HCT116 (cell line): ENCODE results near the gene IFT88. TPM values are rescaled to one million over a fixed set of nuclear protein-coding genes. Genes with fewer than 3 reads are reported as not detected.

Experiments
- ATAC-seq: fragments of 200-7000 bp; cut with Tn5 transposase; 2 replicates; pipeline ENCODE4 v1.9.1; 2020; ENCODE audit warnings: mild to moderate bottlenecking, moderate library complexity
- BruUV-seq: library from RNA; stranded (reverse); fragments of 400-500 nt; replicated peaks from 2 replicates; lab custom pipeline; 2021; lab: Mats Ljungman, UMichigan
- CTCF ChIA-PET: fragments of 300-600 bp; sonication (Branson Sonifier 250); formaldehyde crosslinking; loops from one replicate; lab custom pipeline; 2021; ENCODE audit warnings: antibody characterized with exemption; lab: Charles Lee
- POLR2A ChIA-PET: fragments of 300-600, 350-600 bp; sonication (Branson Sonifier 250); formaldehyde crosslinking; loops from one replicate; lab custom pipeline; 2021; ENCODE audit warnings: antibody characterized with exemption; lab: Charles Lee
- RAD21 ChIA-PET, 2 experiments: fragments of 300-600 bp; sonication (Branson Sonifier 250); formaldehyde crosslinking; loops; one replicate each; lab custom pipeline; 2023; ENCODE audit warnings: low total read pairs in 2 of 2; ENCODE audit not compliant: uncharacterized antibody in 2 of 2, unreplicated experiment in 2 of 2, low non-redundant PET in 1 of 2; lab: Charles Lee
- DNase-seq: peaks from one replicate; pipeline ENCODE4 v3.0.0-alpha.2; 2010; ENCODE audit warnings: low read depth, low spot score
- H2AFZ ChIP-seq: fragments of 200-600 bp; shearing (Covaris generic), sonication (generic); 2 replicates; pipeline ENCODE4 v1.6.1; 2017; ENCODE audit warnings: low read depth, mixed run types, mixed read lengths, antibody characterized with exemption, low read length; ENCODE audit not compliant: poor library complexity, severe bottlenecking
- H3K27ac ChIP-seq: 2 replicates; pipeline ENCODE4 v1.5.1; 2012; ENCODE audit warnings: low read depth, low read length
- H3K27me3 ChIP-seq: fragments of 200-600 bp; sonication (generic); 2 replicates; pipeline ENCODE4 v1.6.1; 2016; ENCODE audit warnings: mixed run types, low read length, mixed read lengths; ENCODE audit not compliant: insufficient read depth
- H3K36me3 ChIP-seq, 2 experiments: fragments of 200-500 bp in 1 of 2; fragments of 200-600 bp in 1 of 2; sonication (Bioruptor generic) in 1 of 2; sonication (generic) in 1 of 2; 2 replicates each; pipeline versions ENCODE4 v1.5.1 to v1.6.1; 2014 to 2016; ENCODE audit warnings: low read length in 2 of 2, inconsistent platforms in 1 of 2, mixed read lengths in 1 of 2, mixed run types in 1 of 2; ENCODE audit not compliant: insufficient read depth in 2 of 2, control insufficient read depth in 1 of 2
- H3K4me1 ChIP-seq, 2 experiments: fragments of 200-600 bp in 1 of 2; sonication (generic) in 1 of 2; 2 replicates each; pipeline versions ENCODE4 v1.5.1 to v1.6.1; 2012 to 2017; ENCODE audit warnings: low read length in 2 of 2, inconsistent platforms in 1 of 2, mild to moderate bottlenecking in 1 of 2, mixed read lengths in 1 of 2, mixed run types in 1 of 2, moderate library complexity in 1 of 2; ENCODE audit not compliant: insufficient read depth in 2 of 2, control insufficient read depth in 1 of 2
- H3K4me2 ChIP-seq: fragments of 200-600 bp; sonication (generic); 2 replicates; pipeline ENCODE4 v1.6.1; 2017; ENCODE audit warnings: mixed run types, low read length, mixed read lengths
- H3K4me3 ChIP-seq, 2 experiments: fragments of 200-600 bp in 1 of 2; sonication (generic) in 1 of 2; replicated peaks in 1 of 2; 2 replicates each; pipeline ENCODE4 v1.5.1; 2011 to 2016; ENCODE audit warnings: low read length in 2 of 2, control low read depth in 1 of 2, low read depth in 1 of 2, mild to moderate bottlenecking in 1 of 2, mixed read lengths in 1 of 2, mixed run types in 1 of 2
- H3K79me2 ChIP-seq: fragments of 200-600 bp; sonication (generic); 2 replicates; pipeline ENCODE4 v1.6.1; 2017; ENCODE audit warnings: mild to moderate bottlenecking, mixed run types, low read length, moderate library complexity, mixed read lengths; ENCODE audit not compliant: insufficient read depth
- H3K9ac ChIP-seq: fragments of 200-600 bp; sonication (generic); 2 replicates; pipeline ENCODE4 v1.6.1; 2016; ENCODE audit warnings: low read length, mixed read lengths
- H3K9me2 ChIP-seq: fragments of 200-600 bp; sonication (generic), shearing (Covaris generic); 2 replicates; pipeline ENCODE4 v1.6.1; 2017; ENCODE audit warnings: mixed run types, mild to moderate bottlenecking, moderate library complexity; ENCODE audit not compliant: insufficient read depth
- H3K9me3 ChIP-seq, 2 experiments: fragments of 200-500 bp in 1 of 2; fragments of 200-600 bp in 1 of 2; sonication (Bioruptor generic) in 1 of 2; sonication (generic) in 1 of 2; 2 replicates each; pipeline ENCODE4 v1.6.1; 2014 to 2017; ENCODE audit warnings: low read length in 2 of 2, mixed read lengths in 2 of 2, inconsistent platforms in 1 of 2, low read depth in 1 of 2, mild to moderate bottlenecking in 1 of 2, mixed run types in 1 of 2, moderate library complexity in 1 of 2; ENCODE audit not compliant: control insufficient read depth in 1 of 2, insufficient read depth in 1 of 2
- H4K20me1 ChIP-seq: fragments of 200-600 bp; sonication (generic), shearing (Covaris generic); 2 replicates; pipeline ENCODE4 v1.6.1; 2017; ENCODE audit warnings: mixed run types, mild to moderate bottlenecking, moderate library complexity; ENCODE audit not compliant: insufficient read depth
- ATF3 ChIP-seq: IDR thresholded peaks from 2 replicates; pipeline ENCODE4 v1.6.1; 2012
- CTCF ChIP-seq, 3 experiments: fragments of 200-600 bp in 1 of 3; sonication (generic) in 1 of 3; IDR thresholded peaks in 2 of 3; conservative IDR thresholded peaks in 1 of 3; 2 replicates each; pipeline ENCODE4 v1.5.1; 2012 to 2017; ENCODE audit warnings: low read depth in 2 of 3, low read length in 2 of 3, antibody characterized with exemption in 1 of 3, borderline replicate concordance in 1 of 3, control low read depth in 1 of 3, mild to moderate bottlenecking in 1 of 3, mixed read lengths in 1 of 3, mixed run types in 1 of 3, moderate library complexity in 1 of 3; ENCODE audit not compliant: insufficient read depth in 1 of 3
- EGR1 ChIP-seq: IDR thresholded peaks from 2 replicates; pipeline ENCODE4 v1.6.1; 2012; ENCODE audit warnings: low read depth
- ELF1 ChIP-seq: IDR thresholded peaks from 2 replicates; pipeline ENCODE4 v1.6.1; 2012; ENCODE audit warnings: low read depth, borderline replicate concordance
- FOSL1 ChIP-seq: IDR thresholded peaks from 2 replicates; pipeline ENCODE4 v1.6.1; 2012; ENCODE audit warnings: low read depth
- MAX ChIP-seq: IDR thresholded peaks from 2 replicates; pipeline ENCODE4 v1.6.1; 2012
- POLR2A ChIP-seq: IDR thresholded peaks from 2 replicates; pipeline ENCODE4 v1.7.0; 2011; ENCODE audit warnings: borderline replicate concordance; ENCODE audit not compliant: insufficient read depth, insufficient read length; ENCODE audit errors: extremely low read depth
- POLR2AphosphoS5 ChIP-seq: IDR thresholded peaks from 2 replicates; pipeline ENCODE4 v1.6.1; 2011; ENCODE audit warnings: mild to moderate bottlenecking, low read depth, low read length, moderate library complexity
- RAD21 ChIP-seq: IDR thresholded peaks from 2 replicates; pipeline ENCODE4 v1.6.1; 2012; ENCODE audit warnings: low read depth, mild to moderate bottlenecking
- SRF ChIP-seq: IDR thresholded peaks from 2 replicates; pipeline ENCODE4 v1.6.1; 2012; ENCODE audit warnings: low read depth
- TCF7L2 ChIP-seq: IDR thresholded peaks from 2 replicates; pipeline ENCODE4 v1.7.0; 2011; ENCODE audit warnings: borderline replicate concordance, inconsistent platforms; ENCODE audit not compliant: insufficient read depth, insufficient read length; ENCODE audit errors: extremely low read depth
- YY1 ChIP-seq: IDR thresholded peaks from 2 replicates; pipeline ENCODE4 v1.6.1; 2011; ENCODE audit warnings: low read length, low read depth, moderate library complexity, mild to moderate bottlenecking; ENCODE audit not compliant: insufficient replicate concordance; ENCODE audit errors: extremely low read depth
- intact Hi-C: fragments of 100-400 bp; cut with micrococcal nuclease; formaldehyde crosslinking; loops from 2 replicates; pipeline ENCODE4 v1.10.0; 2022
- total RNA-seq: library from RNA; stranded (reverse); gene quantifications from one replicate; pipeline ENCODE4 v1.2.1, GENCODE V29; 2021; ENCODE audit not compliant: unreplicated experiment

Gene IFT88
- total RNA-seq, 1 experiment from 2014 or later, result 13.1 TPM

GRCh38 chr13:20699715-20700114, 132.8 kb downstream of the IFT88 start (continued):
- TF ChIP-seq EGR1 (no peak), YY1 (no peak), FOSL1 (no peak)

GRCh38 chr13:20700288-20700687, 133.3 kb downstream of the IFT88 start:
- CTCF ChIA-PET, result no interaction called here
- no peak for TF ChIP-seq ELF1
- no peak for TF ChIP-seq MAX
- TF ChIP-seq TCF7L2, result no peak
- TF ChIP-seq CTCF (IDR thresholded peaks at IDR 0.05 in 2 of 3, conservative IDR thresholded peaks at IDR 0.05 in 1 of 3; ENCODE audit: borderline replicate concordance in 1 of 3, insufficient read depth in 1 of 3, low read depth in 2 of 3, low read length in 2 of 3), result no peak
- TF ChIP-seq POLR2AphosphoS5, result no peak
- no peak for TF ChIP-seq YY1
- no peak for TF ChIP-seq RAD21
- no peak for TF ChIP-seq SRF
- no peak for TF ChIP-seq ATF3
- no peak for TF ChIP-seq POLR2A
- DNase-seq, result no peak
- no peaks in the 10 kb centered on the region for H3K9me2 ChIP-seq
- H3K4me3 ChIP-seq, result no peak overlapping the region
- H3K4me2 ChIP-seq, result no peak overlapping the region
- no peak for ATAC-seq
- H3K36me3 ChIP-seq, result no peaks in the 10 kb centered on the region
- POLR2A ChIA-PET, result no interaction called here
- H3K79me2 ChIP-seq, result no peaks in the 10 kb centered on the region
- no TSS peak for BruUV-seq
- H2AFZ ChIP-seq, result no peak overlapping the region
- peaks cover 3 to 19% of the 10 kb centered on the region in 2 experiments; a peak in 3 of 4 replicates for H3K4me1 ChIP-seq
- intact Hi-C loops, result loop anchor here (10.0 kb wide), 1 partner anchor 505 kb away; the partner anchor contains the start of gene GJB2
- no peaks in the 10 kb centered on the region for H3K27me3 ChIP-seq
- RAD21 ChIA-PET, result no interaction called here
- H4K20me1 ChIP-seq, result no peaks in the 10 kb centered on the region
- H3K9me3 ChIP-seq, result no peaks in the 10 kb centered on the region
- no peak overlapping the region for H3K27ac ChIP-seq
- no peak overlapping the region for H3K9ac ChIP-seq
